ENCODE data around the gene PDE2A.

GRCh38 chr11:72599325-72600117 is 74.7 kb downstream of the PDE2A start:
- no peak for TF ChIP-seq SIN3A (IDR thresholded peaks at IDR 0.05; ENCODE audit: borderline replicate concordance, insufficient read depth, low read depth, low read length)
- TF ChIP-seq, protein P1, sequence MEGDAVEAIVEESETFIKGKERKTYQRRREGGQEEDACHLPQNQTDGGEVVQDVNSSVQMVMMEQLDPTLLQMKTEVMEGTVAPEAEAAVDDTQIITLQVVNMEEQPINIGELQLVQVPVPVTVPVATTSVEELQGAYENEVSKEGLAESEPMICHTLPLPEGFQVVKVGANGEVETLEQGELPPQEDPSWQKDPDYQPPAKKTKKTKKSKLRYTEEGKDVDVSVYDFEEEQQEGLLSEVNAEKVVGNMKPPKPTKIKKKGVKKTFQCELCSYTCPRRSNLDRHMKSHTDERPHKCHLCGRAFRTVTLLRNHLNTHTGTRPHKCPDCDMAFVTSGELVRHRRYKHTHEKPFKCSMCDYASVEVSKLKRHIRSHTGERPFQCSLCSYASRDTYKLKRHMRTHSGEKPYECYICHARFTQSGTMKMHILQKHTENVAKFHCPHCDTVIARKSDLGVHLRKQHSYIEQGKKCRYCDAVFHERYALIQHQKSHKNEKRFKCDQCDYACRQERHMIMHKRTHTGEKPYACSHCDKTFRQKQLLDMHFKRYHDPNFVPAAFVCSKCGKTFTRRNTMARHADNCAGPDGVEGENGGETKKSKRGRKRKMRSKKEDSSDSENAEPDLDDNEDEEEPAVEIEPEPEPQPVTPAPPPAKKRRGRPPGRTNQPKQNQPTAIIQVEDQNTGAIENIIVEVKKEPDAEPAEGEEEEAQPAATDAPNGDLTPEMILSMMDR (IDR thresholded peaks at IDR 0.05) = no peak
- TF ChIP-seq POLR2AphosphoS5 (IDR thresholded peaks at IDR 0.05; ENCODE audit: low read depth, low read length) = no peak
- TF ChIP-seq TCF7L2 (IDR thresholded peaks at IDR 0.05; ENCODE audit: low read depth, low read length) = no peak

Data from Panc1 (cell line).